ENCODE measurements around the gene RALGPS2.

- TF ChIP-seq GATA3 (IDR thresholded peaks at IDR 0.05; ENCODE audit: low read depth, low read length) = no peak
- TF ChIP-seq GATA2 (IDR thresholded peaks at IDR 0.05; ENCODE audit: low read depth, low read length) = no peak
Observed at GRCh38 chr1:178810585-178810984, 85.5 kb downstream of the RALGPS2 start.

Measured in SH-SY5Y (cell line).